NCI-H82 (cell line): ENCODE measurements around the gene CDK13.
A peak's percentile ranks its signal among the peaks of the same experiment; 100 is the strongest.

Experiments used
- DNase-seq: peaks from one replicate; lab custom pipeline; 2025; lab: John Stamatoyannopoulos, UW

CDK13 gene

DNA sequence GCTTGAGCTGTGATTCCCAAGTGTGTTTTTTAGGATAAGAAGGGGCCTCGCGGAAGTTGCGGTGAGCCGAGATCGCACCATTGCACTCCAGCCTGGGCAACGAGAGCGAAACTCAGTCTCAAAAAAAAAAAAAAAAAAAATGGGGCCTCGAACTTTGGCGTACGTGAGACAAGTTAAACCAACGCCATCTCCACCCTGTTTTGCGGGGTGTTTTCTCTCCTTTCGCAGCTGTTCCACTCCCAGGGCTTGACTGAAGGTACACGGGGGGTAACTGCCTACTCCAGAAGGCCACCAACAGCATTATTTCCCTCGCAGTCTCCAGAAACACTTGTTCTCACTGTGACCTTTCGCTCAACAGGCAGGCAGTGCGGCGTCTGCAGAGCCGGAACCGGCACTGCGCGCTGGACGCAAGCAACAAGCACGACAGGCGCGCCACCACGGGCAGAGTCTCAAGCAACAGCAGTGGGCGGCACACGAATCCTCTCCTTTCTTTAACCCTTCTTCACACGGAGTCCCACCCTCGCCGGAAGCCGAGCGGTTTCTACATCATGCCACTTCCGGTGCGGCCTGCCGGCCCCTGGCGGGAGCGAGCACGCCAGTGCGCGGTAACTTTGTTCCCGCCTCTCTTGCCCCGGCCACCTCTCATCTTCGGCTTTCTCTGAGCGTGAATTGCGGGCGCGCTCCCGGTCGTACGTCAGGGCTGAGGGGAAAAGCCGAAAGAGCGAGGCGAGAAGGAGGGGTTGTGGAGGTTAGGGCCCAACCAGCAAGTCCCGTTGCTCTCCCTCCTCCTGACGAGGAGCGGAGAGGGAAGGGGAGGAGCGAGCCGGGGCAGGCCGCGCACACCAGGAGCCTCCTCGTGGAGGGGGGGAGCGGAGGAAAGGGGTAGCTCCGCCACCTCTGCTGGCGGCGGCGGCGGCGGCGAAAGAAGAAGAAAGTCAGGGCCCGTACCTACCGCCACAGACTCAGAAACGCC is 814 bp upstream of the CDK13 start:
- peak; percentile 99 for DNase-seq

GRCh38 chr7:39950473-39951225 is 593 bp downstream of the CDK13 start:
- peak; percentile 64 for DNase-seq

DNA sequence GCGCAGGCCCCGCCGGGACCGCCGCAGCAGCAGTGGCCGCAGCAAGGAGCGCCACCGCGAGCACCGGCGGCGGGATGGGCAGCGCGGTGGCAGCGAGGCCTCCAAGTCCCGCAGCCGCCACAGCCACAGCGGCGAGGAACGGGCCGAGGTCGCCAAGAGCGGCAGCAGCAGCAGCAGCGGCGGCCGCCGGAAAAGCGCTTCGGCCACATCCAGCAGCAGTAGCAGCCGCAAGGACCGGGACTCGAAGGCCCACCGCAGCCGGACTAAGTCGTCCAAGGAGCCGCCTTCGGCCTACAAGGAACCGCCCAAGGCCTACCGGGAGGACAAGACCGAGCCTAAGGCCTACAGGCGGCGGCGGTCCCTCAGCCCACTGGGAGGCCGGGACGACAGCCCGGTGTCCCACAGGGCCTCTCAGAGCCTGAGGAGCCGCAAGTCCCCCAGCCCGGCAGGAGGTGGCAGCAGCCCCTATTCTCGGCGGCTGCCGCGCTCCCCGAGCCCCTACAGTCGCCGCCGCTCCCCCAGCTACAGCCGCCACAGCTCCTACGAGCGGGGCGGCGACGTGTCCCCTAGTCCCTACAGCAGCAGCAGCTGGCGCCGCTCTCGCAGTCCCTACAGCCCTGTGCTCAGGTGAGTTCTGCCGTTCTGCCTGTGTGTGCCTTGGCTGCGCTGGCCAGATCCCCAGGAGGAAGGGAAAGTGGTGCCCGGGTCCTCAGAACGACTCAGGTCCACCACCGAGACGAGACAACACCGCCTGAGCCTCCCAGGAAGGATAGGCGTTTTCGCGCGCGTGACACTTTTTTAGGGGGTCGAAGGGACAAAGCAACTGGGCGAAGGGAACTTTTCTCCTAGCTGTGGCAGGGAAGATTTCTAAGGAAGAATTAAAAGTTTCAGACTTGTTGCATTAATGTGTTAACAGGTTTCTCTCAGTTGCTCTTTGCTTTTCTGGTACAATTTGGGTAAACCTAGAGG is 1.5 kb downstream of the CDK13 start:
- DNase-seq: peak; percentile 78

DNA sequence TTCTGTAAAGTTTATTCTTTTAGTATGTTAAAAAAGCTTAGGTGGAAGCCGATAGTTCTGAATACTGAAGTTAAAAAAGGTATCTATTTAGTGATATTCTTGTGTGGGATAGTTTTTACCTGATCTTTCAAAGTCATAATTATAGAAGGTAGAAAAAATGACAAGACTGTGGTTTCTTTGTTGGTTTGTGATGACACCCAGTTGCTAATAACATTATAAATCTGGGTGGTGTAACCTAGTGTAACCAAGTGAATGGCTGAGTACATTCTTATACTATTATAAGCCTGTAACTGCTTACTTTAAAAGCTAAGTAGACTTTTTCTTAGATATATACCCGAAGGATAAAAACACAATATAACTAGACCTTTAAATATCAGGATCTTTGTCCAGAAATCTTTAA is 2.3 kb downstream of the CDK13 start:
- peak; percentile 14 for DNase-seq

- DNase-seq: no peak
These were observed 2.7 kb downstream of the CDK13 start for GRCh38 chr7:39952803-39953202.

DNA sequence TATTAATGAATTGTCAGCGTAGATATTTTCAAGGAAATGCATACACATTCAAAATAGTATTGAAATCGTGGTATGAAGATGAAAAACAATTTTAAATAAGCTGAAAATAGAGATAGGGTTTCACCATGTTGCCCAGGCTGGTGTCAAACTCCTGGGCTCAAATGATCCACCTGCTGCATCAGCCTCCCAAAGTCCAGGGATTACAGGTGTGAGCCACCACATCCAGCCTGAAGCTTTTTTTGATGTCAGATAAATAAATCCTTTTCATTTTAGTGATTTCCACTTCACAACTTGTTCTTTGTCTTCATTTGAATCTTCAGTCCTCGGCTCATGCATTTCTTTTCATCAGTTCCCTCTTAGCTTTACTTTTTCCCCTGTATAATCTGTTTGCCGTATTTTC is 4.6 kb downstream of the CDK13 start:
- no peak for DNase-seq

DNA sequence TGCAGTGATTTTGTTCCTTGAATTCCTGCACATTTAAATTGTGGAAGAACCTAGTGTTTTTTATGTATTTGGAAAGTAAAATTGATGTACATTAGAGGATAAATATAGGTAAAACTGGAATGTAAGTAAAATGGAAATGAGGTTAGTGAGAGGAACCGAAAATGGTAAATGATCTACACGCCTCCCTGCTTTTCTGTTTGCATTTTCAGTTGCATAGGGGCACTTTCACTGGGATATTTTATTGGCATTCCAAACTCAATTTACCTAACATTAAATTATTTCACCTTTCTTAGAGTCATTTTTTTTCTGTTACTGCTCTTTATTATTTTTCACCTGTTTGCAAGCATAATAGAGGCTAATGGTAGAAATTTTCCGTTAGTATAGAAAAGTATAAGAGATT is 8.0 kb downstream of the CDK13 start:
- no peak for DNase-seq

DNA sequence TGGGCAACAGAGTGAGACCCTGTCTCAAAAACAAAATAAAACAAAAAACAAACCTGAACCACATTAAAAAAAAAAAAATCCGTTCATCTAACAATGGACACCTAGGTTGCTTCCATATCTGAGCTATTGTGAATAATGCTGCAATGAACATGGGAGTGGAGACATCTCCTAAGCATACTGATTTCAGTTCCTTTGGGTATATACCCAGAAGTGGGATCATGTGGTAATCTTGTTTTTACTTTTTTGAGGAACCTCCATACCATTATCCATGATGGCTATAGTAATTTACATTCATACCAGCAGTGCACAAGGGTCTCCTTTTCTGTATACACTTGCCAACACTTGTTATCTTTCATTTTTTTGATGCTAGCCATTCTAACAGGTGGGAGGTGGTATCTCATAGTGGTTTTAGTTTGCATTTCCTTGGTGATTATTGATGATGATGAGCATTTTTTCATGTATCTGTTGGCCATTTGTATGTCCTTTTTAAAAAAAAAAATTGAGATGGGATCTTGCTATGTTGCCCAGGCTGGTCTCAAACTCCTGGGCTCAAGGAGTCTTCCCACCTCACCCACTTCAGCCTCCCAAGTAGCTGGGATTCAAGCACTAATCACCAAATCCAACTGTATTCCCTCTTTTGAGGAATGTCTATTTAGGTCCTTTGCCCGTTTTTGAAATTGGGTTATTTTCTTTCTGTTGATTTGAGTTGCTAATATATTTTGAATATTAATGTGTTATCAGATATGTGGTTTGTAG is 17.5 kb downstream of the CDK13 start:
- DNase-seq: no peak

DNA sequence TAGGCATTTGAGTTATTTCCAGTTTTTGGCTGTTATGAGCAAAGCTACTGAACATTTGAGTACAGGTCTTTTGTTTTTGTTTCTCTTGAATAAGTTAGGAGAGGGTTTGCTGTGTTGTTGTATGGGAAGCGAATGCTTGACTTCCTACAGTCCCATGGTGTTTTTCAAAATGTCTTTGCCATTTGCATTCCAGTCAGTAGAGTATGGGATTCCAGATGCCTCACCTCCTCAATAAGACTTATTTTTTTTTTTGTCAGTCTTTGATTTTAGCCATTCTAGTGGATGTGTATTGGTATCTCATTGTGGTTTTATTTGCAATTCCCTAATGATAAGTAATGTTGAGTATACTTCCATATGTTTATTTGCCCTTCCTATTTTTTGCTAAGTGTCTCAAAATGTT is 19.4 kb downstream of the CDK13 start:
- no peak for DNase-seq

DNA sequence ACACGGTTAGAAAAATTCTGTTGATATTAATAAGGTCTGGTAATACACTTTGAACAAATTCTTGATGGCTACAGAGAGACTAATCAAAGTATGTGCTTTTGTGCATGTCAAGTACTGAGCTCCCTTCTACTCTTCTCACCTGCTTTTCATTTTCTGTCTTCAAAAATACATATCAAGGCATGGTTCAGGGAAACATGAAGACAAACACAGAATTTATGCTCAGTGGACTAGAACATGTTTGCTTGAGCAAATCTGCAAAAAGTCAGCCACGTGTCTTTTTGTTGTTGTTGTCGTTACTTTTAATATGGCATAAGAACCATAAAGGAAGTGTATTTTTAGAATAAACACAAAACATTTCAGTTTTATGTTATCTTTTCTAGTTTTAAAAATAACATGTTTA is 21.9 kb downstream of the CDK13 start:
- DNase-seq: no peak

- no peak for DNase-seq
These were observed 23.7 kb downstream of the CDK13 start for GRCh38 chr7:39973801-39974200.

DNA sequence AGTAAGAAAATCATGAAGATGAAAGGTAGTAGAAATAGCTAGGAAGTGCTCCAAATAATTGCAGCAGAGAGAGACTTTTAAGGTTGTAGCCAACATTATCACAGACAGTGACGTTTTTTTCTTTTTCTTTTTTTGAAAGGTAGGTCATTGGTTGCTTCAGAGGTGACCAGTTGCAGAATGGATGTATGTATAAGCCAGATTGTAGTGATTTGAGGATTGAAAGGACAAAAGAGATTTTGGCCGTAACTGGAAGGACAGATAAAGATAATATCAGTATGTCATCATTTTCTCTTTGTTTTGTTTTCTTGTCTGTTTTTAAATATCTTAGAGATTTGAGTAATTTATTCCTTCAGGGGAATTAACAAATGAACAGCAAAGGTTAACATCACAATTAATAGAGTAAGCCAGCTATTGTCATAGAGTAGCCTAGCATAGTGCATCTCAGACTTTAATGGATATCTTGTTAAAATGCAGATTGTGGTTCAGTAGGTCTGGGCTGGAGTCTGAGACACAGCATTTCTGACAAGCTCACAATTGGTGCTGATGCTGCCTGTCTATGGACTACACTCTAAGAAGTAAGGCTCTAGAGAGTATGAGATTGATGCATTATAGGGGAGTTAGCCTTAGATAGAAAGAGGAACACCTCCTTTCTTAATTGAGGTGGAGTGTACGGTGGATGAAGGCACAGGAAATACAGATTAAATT is 28.3 kb downstream of the CDK13 start:
- DNase-seq: no peak

DNA sequence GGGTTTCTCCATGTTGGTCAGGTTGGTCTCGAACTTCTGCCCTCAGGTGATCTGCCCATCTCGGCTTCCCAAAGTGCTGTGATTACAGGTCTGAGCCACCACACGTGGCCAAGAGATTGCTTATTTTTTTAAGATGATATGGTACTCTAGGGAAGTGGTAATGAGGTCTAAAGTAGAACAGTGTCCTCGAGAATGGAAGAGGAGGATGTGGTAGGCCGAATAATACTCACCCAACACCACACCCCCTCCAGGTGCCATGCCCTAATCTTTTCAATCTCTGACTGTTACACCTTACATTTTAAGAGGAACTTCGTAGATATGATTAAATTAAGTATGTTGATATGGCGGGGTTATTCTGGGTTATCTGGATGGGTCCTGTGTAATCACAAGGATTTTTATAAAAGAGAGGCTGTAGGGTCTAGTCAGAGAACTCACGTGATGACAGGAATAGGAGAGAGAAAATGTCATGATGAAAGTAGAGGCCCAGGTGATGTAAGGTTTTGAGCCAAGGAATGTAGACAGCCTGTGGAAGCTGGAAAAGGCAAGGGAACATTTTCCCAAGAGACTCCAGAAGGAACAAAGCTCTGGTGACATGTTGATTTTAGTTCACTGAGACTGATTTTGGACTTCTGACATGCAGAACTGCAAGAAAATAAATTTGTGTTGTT is 29.5 kb downstream of the CDK13 start:
- DNase-seq: no peak

GRCh38 chr7:39985398-39985918 is 35.4 kb downstream of the CDK13 start:
- no peak for DNase-seq

DNA sequence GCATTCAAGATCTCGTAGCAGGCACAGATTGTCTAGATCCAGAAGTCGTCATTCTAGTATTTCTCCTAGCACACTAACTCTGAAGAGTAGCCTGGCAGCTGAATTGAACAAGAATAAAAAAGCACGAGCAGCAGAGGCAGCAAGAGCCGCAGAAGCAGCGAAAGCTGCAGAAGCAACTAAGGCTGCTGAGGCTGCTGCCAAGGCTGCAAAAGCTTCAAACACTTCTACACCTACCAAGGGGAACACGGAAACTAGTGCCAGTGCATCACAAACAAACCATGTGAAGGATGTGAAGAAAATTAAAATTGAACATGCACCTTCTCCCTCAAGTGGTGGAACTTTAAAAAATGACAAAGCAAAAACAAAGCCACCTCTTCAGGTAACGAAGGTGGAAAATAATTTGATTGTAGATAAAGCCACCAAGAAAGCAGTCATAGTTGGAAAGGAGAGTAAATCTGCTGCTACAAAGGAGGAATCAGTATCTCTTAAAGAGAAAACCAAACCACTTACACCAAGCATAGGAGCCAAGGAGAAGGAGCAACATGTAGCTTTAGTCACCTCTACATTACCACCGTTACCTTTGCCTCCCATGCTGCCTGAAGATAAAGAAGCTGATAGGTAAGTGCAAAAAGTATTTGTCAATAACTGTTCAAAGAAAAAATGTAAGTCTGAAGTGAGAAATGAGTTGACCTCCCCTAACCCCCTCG is 37.7 kb downstream of the CDK13 start:
- DNase-seq: no peak

GRCh38 chr7:40000734-40001315 is 50.8 kb downstream of the CDK13 start:
- DNase-seq: no peak

DNA sequence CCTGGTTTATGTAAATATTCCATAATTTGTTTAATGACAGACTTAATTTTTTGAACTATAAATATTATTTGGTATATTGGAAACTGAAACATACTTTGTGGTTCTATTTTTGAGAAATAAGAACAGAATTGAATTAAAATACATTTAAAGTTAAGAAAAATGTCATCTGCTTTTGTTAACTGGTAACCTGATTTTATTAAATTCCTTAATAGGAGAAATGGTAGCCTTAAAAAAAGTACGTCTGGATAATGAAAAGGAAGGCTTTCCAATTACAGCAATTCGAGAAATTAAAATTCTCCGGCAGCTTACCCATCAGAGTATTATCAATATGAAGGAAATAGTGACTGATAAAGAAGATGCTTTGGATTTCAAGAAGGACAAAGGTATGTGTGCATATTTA is 51.6 kb downstream of the CDK13 start:
- DNase-seq: no peak

- DNase-seq: no peak
These were observed 53.5 kb downstream of the CDK13 start for GRCh38 chr7:40003597-40003996.
